T-helper 2 cell treated with Interferon-gamma antibody and Interleukin-4, amounts not matched to agents 100 ng/mL and 5 ng/mL, for 36 hours (primary cell): ENCODE results near the gene ISYNA1. TPM values are rescaled to one million over a fixed set of nuclear protein-coding genes. Genes with fewer than 3 reads are reported as not detected.

Experiments
- intact Hi-C: fragments of 100-400 bp; cut with micrococcal nuclease; formaldehyde crosslinking; loops from one replicate; pipeline ENCODE4 v1.15.1; 2023
- total RNA-seq: library from RNA; stranded (reverse); gene quantifications from 2 replicates; pipeline ENCODE4 v1.2.3, GENCODE V29; 2022

ISYNA1 gene
- 22.6 and 26.0 TPM in 2 replicates for total RNA-seq

- intact Hi-C loops, result no loop called here
Measured at GRCh38 chr19:18437491-18438330, at the start of gene ISYNA1. Gene ISYNA1, minus strand, starts transcription at chr19:18438133. Its CDS starts 154 bp downstream, at chr19:18437979.

GRCh38 chr19:18486746-18487145 is 48.8 kb upstream of the ISYNA1 start:
- intact Hi-C loops, result no loop called here

GRCh38 chr19:18484992-18485391 is 47.1 kb upstream of the ISYNA1 start:
- intact Hi-C loops, result no loop called here

GRCh38 chr19:18483119-18483890 is 45.4 kb upstream of the ISYNA1 start:
- intact Hi-C loops, result no loop called here

- intact Hi-C loops, result no loop called here
Measured at GRCh38 chr19:18481505-18482222, 43.7 kb upstream of the ISYNA1 start.

- intact Hi-C loops, result no loop called here
Measured at GRCh38 chr19:18480006-18480691, 42.2 kb upstream of the ISYNA1 start.

- intact Hi-C loops, result no loop called here
Measured at GRCh38 chr19:18478545-18479311, 40.8 kb upstream of the ISYNA1 start.

- intact Hi-C loops, result no loop called here
Measured at GRCh38 chr19:18477974-18478373, 40.0 kb upstream of the ISYNA1 start.

GRCh38 chr19:18477042-18477779 is 39.3 kb upstream of the ISYNA1 start:
- intact Hi-C loops, result no loop called here

GRCh38 chr19:18476507-18477041 is 38.6 kb upstream of the ISYNA1 start:
- intact Hi-C loops, result no loop called here

GRCh38 chr19:18475762-18476331 is 37.9 kb upstream of the ISYNA1 start:
- intact Hi-C loops, result no loop called here

GRCh38 chr19:18475004-18475453 is 37.1 kb upstream of the ISYNA1 start:
- intact Hi-C loops, result no loop called here

- intact Hi-C loops, result no loop called here
Measured at GRCh38 chr19:18474366-18474887, 36.5 kb upstream of the ISYNA1 start.

- intact Hi-C loops, result no loop called here
Measured at GRCh38 chr19:18473706-18474087, 35.8 kb upstream of the ISYNA1 start.

- intact Hi-C loops, result no loop called here
Measured at GRCh38 chr19:18473003-18473705, 35.2 kb upstream of the ISYNA1 start.

- intact Hi-C loops, result no loop called here
Measured at GRCh38 chr19:18470787-18471186, 32.9 kb upstream of the ISYNA1 start.

- intact Hi-C loops, result loop anchor here (5.0 kb wide), 2 partner anchors 53 to 118 kb away; partner anchors contain the start of genes ELL and REX1BD
Measured at GRCh38 chr19:18469069-18469846, 31.3 kb upstream of the ISYNA1 start.
